Neural progenitor cell (in vitro differentiated cells): ENCODE data around the gene TCAIM.

ENCODE experiments used
- EZH2 ChIP-seq: fragments of 200-600 bp; sonication (generic); IDR thresholded peaks from 2 replicates; pipeline ENCODE4 v1.6.1; 2017; ENCODE audit warnings: antibody characterized with exemption, mild to moderate bottlenecking, moderate library complexity
- EZH2phosphoT487 ChIP-seq: fragments of 200-600 bp; sonication (generic); IDR thresholded peaks from 2 replicates; pipeline ENCODE4 v1.6.1; 2017; ENCODE audit warnings: antibody characterized with exemption
- TF ChIP-seq, protein P1 (sequence below): fragments of 200-600 bp; sonication (generic); IDR thresholded peaks from 2 replicates; pipeline ENCODE4 v1.5.1; 2017; ENCODE audit warnings: antibody characterized with exemption, mild to moderate bottlenecking

GRCh38 chr3:44321335-44321734 is 17.2 kb upstream of the TCAIM start:
- TF ChIP-seq EZH2 (no peak), EZH2phosphoT487 (no peak)
- TF ChIP-seq, protein P1, sequence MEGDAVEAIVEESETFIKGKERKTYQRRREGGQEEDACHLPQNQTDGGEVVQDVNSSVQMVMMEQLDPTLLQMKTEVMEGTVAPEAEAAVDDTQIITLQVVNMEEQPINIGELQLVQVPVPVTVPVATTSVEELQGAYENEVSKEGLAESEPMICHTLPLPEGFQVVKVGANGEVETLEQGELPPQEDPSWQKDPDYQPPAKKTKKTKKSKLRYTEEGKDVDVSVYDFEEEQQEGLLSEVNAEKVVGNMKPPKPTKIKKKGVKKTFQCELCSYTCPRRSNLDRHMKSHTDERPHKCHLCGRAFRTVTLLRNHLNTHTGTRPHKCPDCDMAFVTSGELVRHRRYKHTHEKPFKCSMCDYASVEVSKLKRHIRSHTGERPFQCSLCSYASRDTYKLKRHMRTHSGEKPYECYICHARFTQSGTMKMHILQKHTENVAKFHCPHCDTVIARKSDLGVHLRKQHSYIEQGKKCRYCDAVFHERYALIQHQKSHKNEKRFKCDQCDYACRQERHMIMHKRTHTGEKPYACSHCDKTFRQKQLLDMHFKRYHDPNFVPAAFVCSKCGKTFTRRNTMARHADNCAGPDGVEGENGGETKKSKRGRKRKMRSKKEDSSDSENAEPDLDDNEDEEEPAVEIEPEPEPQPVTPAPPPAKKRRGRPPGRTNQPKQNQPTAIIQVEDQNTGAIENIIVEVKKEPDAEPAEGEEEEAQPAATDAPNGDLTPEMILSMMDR: no peak
